CD4-positive, CD25-positive, alpha-beta regulatory T cell (primary cell): ENCODE results near the gene FOXP1. TPM values are rescaled to one million over a fixed set of nuclear protein-coding genes. Genes with fewer than 3 reads are reported as not detected.
A peak's percentile ranks its signal among the peaks of the same experiment; 100 is the strongest.

ENCODE experiments used
- ATAC-seq, 2 donors: fragments of 150-1000 bp; cut with Tn5 transposase; one replicate each; pipeline ENCODE4 v1.10.0; 2021; ENCODE audit warnings: low read depth in 2 of 2, moderate number of reproducible peaks in 2 of 2, moderate library complexity in 1 of 2
- DNase-seq, 3 donors: peaks; one replicate each; pipeline versions ENCODE4 v3.0.0 to v3.0.0-alpha.2; 2012 to 2022; ENCODE audit warnings: mixed read lengths in 1 of 3
- H3K27ac ChIP-seq: one replicate; pipeline ENCODE4 v1.7.0; 2013; ENCODE audit warnings: mild to moderate bottlenecking, low read length; ENCODE audit not compliant: insufficient read depth, poor library complexity, severe bottlenecking
- H3K27me3 ChIP-seq: one replicate; pipeline ENCODE4 v1.7.0; 2013; ENCODE audit warnings: low read length; ENCODE audit not compliant: control insufficient read depth, insufficient read depth
- H3K36me3 ChIP-seq: one replicate; pipeline ENCODE4 v1.7.0; 2013; ENCODE audit warnings: mild to moderate bottlenecking, low read length, moderate library complexity; ENCODE audit not compliant: control insufficient read depth, insufficient read depth
- H3K4me1 ChIP-seq: 2 replicates; pipeline ENCODE4 v1.7.0; 2013; ENCODE audit warnings: mild to moderate bottlenecking, low read length; ENCODE audit not compliant: insufficient read depth, control insufficient read depth, poor library complexity, severe bottlenecking
- H3K4me3 ChIP-seq: one replicate; pipeline ENCODE4 v1.7.0; 2013; ENCODE audit warnings: low read depth, mild to moderate bottlenecking, low read length, moderate library complexity
- H3K9me3 ChIP-seq, 2 experiments: 1 replicate in 1 of 2; 2 replicates in 1 of 2; pipeline ENCODE4 v1.7.0; 2013; ENCODE audit warnings: low read length in 2 of 2, mild to moderate bottlenecking in 1 of 2, moderate library complexity in 1 of 2; ENCODE audit not compliant: control insufficient read depth in 2 of 2
- H3K27ac Mint-ChIP-seq, 3 donors: one replicate each; pipeline ENCODE4 v1.8.0; 2020 to 2022; ENCODE audit warnings: mild to moderate bottlenecking in 3 of 3, mixed read lengths in 3 of 3, moderate library complexity in 2 of 3
- H3K27me3 Mint-ChIP-seq: one replicate; pipeline ENCODE4 v1.8.0; 2022; ENCODE audit warnings: mild to moderate bottlenecking, mixed read lengths
- H3K36me3 Mint-ChIP-seq: one replicate; pipeline ENCODE4 v1.8.0; 2020; ENCODE audit warnings: mixed read lengths
- H3K4me1 Mint-ChIP-seq, 4 donors: one replicate each; pipeline ENCODE4 v1.8.0; 2020 to 2022; ENCODE audit warnings: mixed read lengths in 4 of 4, mild to moderate bottlenecking in 1 of 4
- H3K4me3 Mint-ChIP-seq, 4 donors: one replicate each; pipeline ENCODE4 v1.8.0; 2020 to 2022; ENCODE audit warnings: mild to moderate bottlenecking in 4 of 4, mixed read lengths in 4 of 4, moderate library complexity in 3 of 4
- H3K9me3 Mint-ChIP-seq, 7 donors: one replicate each; pipeline ENCODE4 v1.8.0; 2020 to 2022; ENCODE audit warnings: mixed read lengths in 7 of 7, mild to moderate bottlenecking in 3 of 7, moderate library complexity in 2 of 7
- polyA plus RNA-seq, 4 donors: library from polyadenylated mRNA; unstranded; fragments of 300-500 nt; fragmentation: Illumina TruSeq; gene quantifications; one replicate each; pipeline ENCODE4 v1.2.3, GENCODE V29; 2021
- total RNA-seq: library from RNA; stranded (reverse); gene quantifications from one replicate; pipeline ENCODE4 v1.2.3, GENCODE V29; 2022

Gene FOXP1
- total and polyA plus RNA-seq, 5 donors from 2014 or later = 301 to 599 (median 346) TPM

DNA sequence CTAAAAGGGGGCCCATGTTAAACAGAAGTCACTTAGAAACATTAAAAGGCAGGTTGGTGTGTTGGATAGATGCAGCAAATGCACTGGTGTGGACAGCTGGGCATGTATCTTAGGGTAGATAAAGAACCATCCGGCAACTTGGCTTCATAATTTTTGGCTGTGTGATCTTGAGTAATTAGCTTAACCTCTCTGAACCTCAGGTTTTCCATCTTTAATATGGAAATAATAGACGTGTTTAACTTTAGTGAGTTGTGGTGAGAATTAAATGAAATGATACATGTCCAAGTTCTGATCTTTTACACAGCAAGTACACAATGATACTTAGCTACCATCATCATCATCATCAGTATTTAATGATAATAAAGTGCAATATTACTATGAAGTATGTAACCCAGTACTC lies 330.4 kb downstream of the FOXP1 start:
- Histone ChIP-seq H3K36me3 (peaks cover 9% of the 10 kb centered on the region), H3K27me3 (no peaks in the 10 kb centered on the region), H3K27ac (no peak overlapping the region), H3K4me1 (peaks cover 20% of the 10 kb centered on the region), H3K4me3 (no peak overlapping the region), H3K9me3 (no peaks in the 10 kb centered on the region)
- H3K9me3 Mint-ChIP-seq = peaks cover 0 to 1% (median 0%) of the 10 kb centered on the region in 7 donors
- H3K27ac Mint-ChIP-seq = peak overlapping the region in 2 of 3 donors; percentile 1 to 78
- peaks cover 32% of the 10 kb centered on the region for H3K36me3 Mint-ChIP-seq
- DNase-seq (no peak), ATAC-seq (no peak)
- H3K4me3 Mint-ChIP-seq = no peak overlapping the region
- no peaks in the 10 kb centered on the region for H3K27me3 Mint-ChIP-seq
- H3K4me1 Mint-ChIP-seq = peaks cover 21 to 87% (median 60%) of the 10 kb centered on the region in 4 donors

DNA sequence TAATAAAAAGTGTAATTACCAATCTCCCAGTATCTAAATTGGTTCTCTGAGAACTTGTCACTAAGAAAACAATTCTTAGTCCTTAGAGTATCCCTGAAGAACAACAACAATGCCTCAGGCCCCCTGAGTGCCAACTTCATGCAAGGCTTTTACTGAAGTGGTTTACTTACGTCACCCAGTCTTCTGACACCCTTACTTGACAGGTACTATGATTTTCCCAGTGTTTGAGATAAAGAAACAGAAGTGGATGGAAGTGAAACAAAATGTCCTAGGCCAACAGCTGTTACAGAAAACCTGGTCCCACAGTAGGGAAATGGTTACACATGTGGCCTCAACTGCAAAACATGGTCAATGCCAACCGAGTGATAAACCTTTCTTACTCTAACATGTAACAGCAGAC lies 331.1 kb downstream of the FOXP1 start:
- peak overlapping the region in 2 of 3 donors; percentile 69 to 78 for H3K27ac Mint-ChIP-seq
- H3K9me3 Mint-ChIP-seq = peaks cover 0 to 1% (median 0%) of the 10 kb centered on the region in 7 donors
- peak overlapping the region in 1 of 4 donors; percentile 46 for H3K4me3 Mint-ChIP-seq
- ATAC-seq (no peak), DNase-seq (no peak)
- H3K36me3 Mint-ChIP-seq = peaks cover 25% of the 10 kb centered on the region
- H3K27me3 Mint-ChIP-seq = no peaks in the 10 kb centered on the region
- no peaks in the 10 kb centered on the region for H3K27me3 ChIP-seq
- H3K4me1 ChIP-seq = peaks cover 20% of the 10 kb centered on the region
- no peaks in the 10 kb centered on the region for H3K9me3 ChIP-seq
- peaks cover 16 to 87% (median 61%) of the 10 kb centered on the region in 4 donors for H3K4me1 Mint-ChIP-seq
- H3K36me3 ChIP-seq = peaks cover 8% of the 10 kb centered on the region
- H3K4me3 ChIP-seq = no peak overlapping the region
- no peak overlapping the region for H3K27ac ChIP-seq

DNA sequence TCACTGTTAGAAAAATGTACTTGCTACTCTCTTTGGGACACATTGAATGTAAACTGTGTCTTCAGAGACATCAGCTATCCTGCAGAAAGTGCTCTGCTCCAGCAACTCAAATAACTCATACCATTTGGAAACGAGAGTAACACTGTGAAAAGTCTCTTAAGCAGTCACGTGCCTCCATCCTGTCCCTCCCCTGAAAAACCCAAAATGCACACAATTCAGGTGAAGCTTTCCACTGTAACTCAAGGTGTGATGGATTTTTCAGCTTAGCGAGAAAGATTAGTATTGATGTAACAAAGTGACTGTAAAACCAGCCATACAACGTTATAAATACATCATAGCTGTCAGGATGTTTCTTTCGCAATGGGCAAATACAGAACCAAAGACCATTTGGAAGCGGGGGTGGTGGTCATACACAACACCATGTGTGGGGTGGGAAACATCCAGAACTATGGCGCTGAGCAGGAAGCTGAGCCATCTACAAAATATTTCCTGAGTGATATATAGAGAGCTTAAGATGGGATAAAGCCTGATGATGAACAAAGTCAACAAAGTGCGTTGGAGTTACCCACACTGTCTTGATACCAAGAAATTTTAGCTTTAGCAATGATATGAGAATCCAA lies 332.3 kb downstream of the FOXP1 start:
- Histone ChIP-seq H3K36me3 (peaks cover 10% of the 10 kb centered on the region), H3K4me1 (peaks cover 20% of the 10 kb centered on the region), H3K9me3 (no peaks in the 10 kb centered on the region), H3K27me3 (no peaks in the 10 kb centered on the region), H3K4me3 (no peak overlapping the region), H3K27ac (no peak overlapping the region)
- H3K27me3 Mint-ChIP-seq = no peaks in the 10 kb centered on the region
- peak overlapping the region in 2 of 3 donors; percentile 71 to 78 for H3K27ac Mint-ChIP-seq
- ATAC-seq (no peak), DNase-seq (no peak)
- peaks cover 16 to 90% (median 66%) of the 10 kb centered on the region in 4 donors for H3K4me1 Mint-ChIP-seq
- peaks cover 29% of the 10 kb centered on the region for H3K36me3 Mint-ChIP-seq
- peaks cover 0 to 1% (median 0%) of the 10 kb centered on the region in 7 donors for H3K9me3 Mint-ChIP-seq
- H3K4me3 Mint-ChIP-seq = no peak overlapping the region

DNA sequence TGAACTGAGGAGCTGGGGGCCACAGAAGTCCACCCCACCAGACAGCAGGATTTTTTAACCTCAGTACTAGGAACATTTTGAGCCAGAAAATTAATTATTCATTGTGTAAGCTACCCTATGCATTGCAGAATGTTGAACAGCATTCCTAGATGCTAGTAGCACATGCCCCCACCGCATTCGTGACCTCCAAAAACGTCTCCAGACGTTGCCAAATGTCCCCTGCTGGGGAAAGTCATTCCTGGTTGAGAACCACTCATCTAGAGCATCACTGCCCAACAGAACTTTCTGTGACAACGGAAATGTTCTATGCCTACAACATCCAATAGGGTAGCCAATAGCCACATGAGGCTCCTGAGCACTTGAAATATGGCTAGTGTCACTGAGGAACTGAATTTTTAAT lies 333.5 kb downstream of the FOXP1 start:
- no peaks in the 10 kb centered on the region for H3K27me3 Mint-ChIP-seq
- Histone ChIP-seq H3K4me1 (peaks cover 22% of the 10 kb centered on the region), H3K36me3 (peaks cover 7% of the 10 kb centered on the region), H3K27ac (no peak overlapping the region), H3K4me3 (no peak overlapping the region), H3K27me3 (no peaks in the 10 kb centered on the region), H3K9me3 (no peaks in the 10 kb centered on the region)
- peak overlapping the region; percentile 20 to 79 (median 66) for H3K27ac Mint-ChIP-seq
- H3K36me3 Mint-ChIP-seq = peaks cover 32% of the 10 kb centered on the region
- no peak for ATAC-seq
- peak overlapping the region in 1 of 4 donors; percentile 43 for H3K4me3 Mint-ChIP-seq
- peaks cover 16 to 89% (median 67%) of the 10 kb centered on the region in 4 donors for H3K4me1 Mint-ChIP-seq
- no peak for DNase-seq
- H3K9me3 Mint-ChIP-seq = peaks cover 0 to 1% (median 0%) of the 10 kb centered on the region in 7 donors

DNA sequence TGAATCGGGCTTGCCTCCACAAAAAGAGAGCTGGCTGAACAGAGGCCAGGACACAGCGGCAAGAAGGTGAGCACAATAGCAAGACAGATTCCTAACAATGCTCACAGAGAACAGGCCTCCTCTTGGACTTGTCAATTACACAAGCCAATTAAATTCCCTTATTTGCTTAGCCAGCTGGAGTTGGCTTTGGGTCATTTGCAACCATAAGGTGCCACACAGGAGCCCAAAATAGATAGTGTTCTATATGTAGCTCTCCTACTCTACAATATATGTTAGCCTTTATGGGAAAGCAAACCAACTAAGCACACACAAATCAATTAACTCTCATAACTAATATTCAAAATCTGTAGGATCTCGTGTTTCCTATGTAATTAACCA lies 335.6 kb downstream of the FOXP1 start:
- peak overlapping the region in 1 of 4 donors; percentile 23 for H3K4me3 Mint-ChIP-seq
- Histone ChIP-seq H3K4me3 (no peak overlapping the region), H3K9me3 (no peaks in the 10 kb centered on the region), H3K27ac (no peak overlapping the region), H3K27me3 (no peaks in the 10 kb centered on the region), H3K4me1 (peaks cover 24% of the 10 kb centered on the region), H3K36me3 (peaks cover 10% of the 10 kb centered on the region)
- peaks cover 38% of the 10 kb centered on the region for H3K36me3 Mint-ChIP-seq
- H3K9me3 Mint-ChIP-seq = peaks cover 0 to 2% (median 0%) of the 10 kb centered on the region in 7 donors
- ATAC-seq (no peak), DNase-seq (no peak)
- H3K4me1 Mint-ChIP-seq = peaks cover 18 to 92% (median 65%) of the 10 kb centered on the region in 4 donors
- peak overlapping the region in 2 of 3 donors; percentile 32 to 79 for H3K27ac Mint-ChIP-seq
- H3K27me3 Mint-ChIP-seq = no peaks in the 10 kb centered on the region

DNA sequence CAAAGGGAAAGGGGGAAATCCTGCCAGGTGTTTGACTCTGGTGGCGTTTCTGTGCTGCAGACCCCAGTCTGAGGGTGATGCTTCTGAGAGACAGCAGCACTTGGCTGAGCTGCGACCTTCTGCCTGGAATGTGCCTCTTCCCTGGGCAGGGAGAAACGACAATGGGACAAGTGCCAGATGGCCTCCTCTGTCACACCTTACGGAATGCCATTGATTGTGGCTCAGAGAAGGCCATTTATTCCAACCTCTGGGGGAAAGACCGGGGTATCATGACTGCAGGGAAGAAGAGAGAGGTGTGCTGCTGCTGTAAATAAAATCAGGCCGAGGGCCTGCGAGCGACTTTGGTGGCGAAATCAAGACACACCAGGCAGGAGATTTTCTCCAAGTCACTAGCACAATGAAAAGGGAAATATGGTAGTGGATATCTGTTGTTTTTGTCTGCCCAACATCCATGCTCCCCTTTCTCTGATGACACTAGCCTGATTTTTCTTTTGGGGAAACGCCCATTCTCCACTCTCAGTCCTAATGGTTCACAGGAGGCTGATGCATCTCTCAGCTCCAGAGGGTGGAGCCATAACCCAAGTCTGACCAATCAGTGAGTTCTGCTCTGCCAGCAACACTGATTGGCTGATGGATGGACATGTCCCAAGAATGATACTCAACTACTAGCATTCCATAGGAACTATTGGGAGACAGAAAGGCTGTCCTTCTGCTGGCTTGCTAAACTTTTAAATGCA lies 336.1 kb downstream of the FOXP1 start:
- ATAC-seq (peak in 1 of 2 donors; percentile 34), DNase-seq (peak in 1 of 3 donors; percentile 36)
- no peaks in the 10 kb centered on the region for H3K9me3 ChIP-seq
- no peak overlapping the region for H3K27ac ChIP-seq
- Mint-ChIP-seq H3K27me3 (no peaks in the 10 kb centered on the region), H3K27ac (peak overlapping the region in 2 of 3 donors; percentile 9 to 79), H3K4me3 (peak overlapping the region in 1 of 4 donors; percentile 44), H3K36me3 (peaks cover 41% of the 10 kb centered on the region), H3K9me3 (peaks cover 0 to 3% (median 0%) of the 10 kb centered on the region in 7 donors), H3K4me1 (peaks cover 17 to 92% (median 61%) of the 10 kb centered on the region in 4 donors)
- peaks cover 24% of the 10 kb centered on the region for H3K4me1 ChIP-seq
- H3K36me3 ChIP-seq = peaks cover 10% of the 10 kb centered on the region
- no peak overlapping the region for H3K4me3 ChIP-seq
- no peaks in the 10 kb centered on the region for H3K27me3 ChIP-seq

DNA sequence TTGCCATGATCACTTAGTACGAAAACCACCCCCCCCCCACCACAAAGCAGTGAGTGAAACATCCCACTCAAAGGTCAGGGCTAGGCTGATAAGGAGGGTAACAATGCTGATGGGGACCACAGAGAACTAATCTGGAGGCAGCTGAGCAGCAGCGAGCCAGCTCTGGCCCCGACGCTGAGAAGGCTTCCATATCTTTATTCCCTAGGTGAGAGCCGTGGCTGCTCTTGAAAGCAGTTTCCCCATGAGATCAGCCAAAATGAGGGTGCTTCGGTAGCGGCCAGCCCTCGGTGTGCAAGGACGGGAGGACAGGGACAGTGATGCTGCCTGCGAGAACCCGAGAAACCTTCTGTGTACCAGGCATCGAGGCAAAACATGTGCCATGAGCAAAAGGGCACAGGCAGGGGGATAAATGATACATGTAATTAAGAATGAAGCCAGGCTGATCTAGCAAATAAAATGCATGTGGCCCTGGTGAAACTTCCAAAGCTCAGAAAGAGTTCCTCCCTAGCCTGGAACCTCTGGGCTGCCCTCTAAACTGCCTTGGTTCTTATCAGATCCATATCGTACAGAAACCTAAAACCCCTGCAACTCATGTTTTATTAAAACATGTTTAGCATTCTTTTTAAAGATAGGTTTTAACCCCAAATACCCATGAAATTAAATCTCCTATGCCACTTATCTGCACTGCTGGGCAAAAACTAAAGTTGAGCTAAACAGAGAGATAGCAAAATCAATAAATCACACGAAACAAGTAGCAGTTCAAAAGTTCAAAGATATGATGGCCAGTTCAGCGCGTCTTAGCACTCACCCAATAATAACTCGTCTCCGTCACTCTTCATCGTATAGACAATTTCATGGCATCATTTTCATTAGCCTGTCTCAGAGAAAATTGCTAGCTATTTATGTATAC lies 337.3 kb downstream of the FOXP1 start:
- Histone ChIP-seq H3K27me3 (no peaks in the 10 kb centered on the region), H3K4me1 (peaks cover 20% of the 10 kb centered on the region), H3K4me3 (no peak overlapping the region), H3K27ac (no peak overlapping the region), H3K36me3 (peaks cover 12% of the 10 kb centered on the region), H3K9me3 (no peaks in the 10 kb centered on the region)
- DNase-seq (no peak), ATAC-seq (no peak)
- H3K9me3 Mint-ChIP-seq = peaks cover 0 to 3% (median 0%) of the 10 kb centered on the region in 7 donors
- H3K4me1 Mint-ChIP-seq = peaks cover 21 to 90% (median 58%) of the 10 kb centered on the region in 4 donors
- H3K4me3 Mint-ChIP-seq = peak overlapping the region in 2 of 4 donors; percentile 46 to 61
- peak overlapping the region in 2 of 3 donors; percentile 24 to 79 for H3K27ac Mint-ChIP-seq
- H3K36me3 Mint-ChIP-seq = peaks cover 34% of the 10 kb centered on the region
- no peaks in the 10 kb centered on the region for H3K27me3 Mint-ChIP-seq
